ENCODE data around the gene TCL1A.
"Not testable (repeated sequence)": the region's sequence is repeated elsewhere in the genome, so short reads cannot be mapped to it uniquely, and the experiment has no call there.

Gene TCL1A

GRCh38 chr14:95713596-95714371 lies at the start of gene TCL1A:
Gene TCL1A (minus strand): TSS chr14:95714125. CDS start chr14:95714066, 59 bp downstream.
- no peak for DNase-seq (ENCODE audit: low spot score)

GRCh38 chr14:95763032-95763431 lies 49.1 kb upstream of the TCL1A start:
- not testable (repeated sequence) for DNase-seq (ENCODE audit: low spot score)

GRCh38 chr14:95761436-95761835 lies 47.5 kb upstream of the TCL1A start:
- no peak for DNase-seq (ENCODE audit: low spot score)

GRCh38 chr14:95760596-95760995 lies 46.7 kb upstream of the TCL1A start:
- DNase-seq (ENCODE audit: low spot score), result no peak

- DNase-seq (ENCODE audit: low spot score), result peak; percentile 15
These were observed 46.0 kb upstream of the TCL1A start for GRCh38 chr14:95759941-95760340.

GRCh38 chr14:95758331-95758730 lies 44.4 kb upstream of the TCL1A start:
- DNase-seq (ENCODE audit: low spot score), result no peak

GRCh38 chr14:95756751-95757150 lies 42.8 kb upstream of the TCL1A start:
- DNase-seq (ENCODE audit: low spot score), result no peak

- no peak for DNase-seq (ENCODE audit: low spot score)
These were observed 42.2 kb upstream of the TCL1A start for GRCh38 chr14:95756127-95756526.

- no peak for DNase-seq (ENCODE audit: low spot score)
These were observed 27.9 kb upstream of the TCL1A start for GRCh38 chr14:95741781-95742180.

GRCh38 chr14:95741038-95741490 lies 27.1 kb upstream of the TCL1A start:
- no peak for DNase-seq (ENCODE audit: low spot score)

GRCh38 chr14:95739356-95739755 lies 25.4 kb upstream of the TCL1A start:
- no peak for DNase-seq (ENCODE audit: low spot score)

- no peak for DNase-seq (ENCODE audit: low spot score)
These were observed 19.3 kb upstream of the TCL1A start for GRCh38 chr14:95733212-95733611.

GRCh38 chr14:95730126-95730525 lies 16.2 kb upstream of the TCL1A start:
- no peak for DNase-seq (ENCODE audit: low spot score)

- DNase-seq (ENCODE audit: low spot score), result not testable (repeated sequence)
These were observed 15.6 kb upstream of the TCL1A start for GRCh38 chr14:95729402-95730028.

GRCh38 chr14:95727056-95727700 lies 13.3 kb upstream of the TCL1A start:
- no peak for DNase-seq (ENCODE audit: low spot score)

- DNase-seq (ENCODE audit: low spot score), result no peak
These were observed 11.9 kb upstream of the TCL1A start for GRCh38 chr14:95725685-95726336.

- DNase-seq (ENCODE audit: low spot score), result no peak
These were observed 8.7 kb upstream of the TCL1A start for GRCh38 chr14:95722525-95723190.

GRCh38 chr14:95712398-95712797 lies 1.5 kb downstream of the TCL1A start:
- no peak for DNase-seq (ENCODE audit: low spot score)

GRCh38 chr14:95711476-95712176 lies 2.3 kb downstream of the TCL1A start:
- DNase-seq (ENCODE audit: low spot score), result no peak

- DNase-seq (ENCODE audit: low spot score), result no peak
These were observed 3.8 kb downstream of the TCL1A start for GRCh38 chr14:95710106-95710505.

- DNase-seq (ENCODE audit: low spot score), result no peak
These were observed 6.6 kb downstream of the TCL1A start for GRCh38 chr14:95707327-95707726.

All from GM03348 (cell line).